WTC11 (cell line): ENCODE data around the gene PTAR1. TPM values are rescaled to one million over a fixed set of nuclear protein-coding genes. Genes with fewer than 3 reads are reported as not detected.

Source experiments
- ATAC-seq: fragments of 200-7000 bp; cut with Tn5 transposase; 2 replicates; pipeline ENCODE4 v1.10.0; 2021; ENCODE audit warnings: mild to moderate bottlenecking, moderate library complexity
- CTCF ChIA-PET: fragments of 300-600 bp; sonication (Branson Sonifier 250); formaldehyde crosslinking; loops from one replicate; lab custom pipeline; 2021; ENCODE audit warnings: antibody characterized with exemption; lab: Charles Lee
- POLR2A ChIA-PET: fragments of 350-600 bp; sonication (Branson Sonifier 250); formaldehyde crosslinking; loops from one replicate; lab custom pipeline; 2021; ENCODE audit warnings: antibody characterized with exemption; lab: Charles Lee
- DNase-seq: peaks from one replicate; pipeline ENCODE4 v3.0.0; 2021; ENCODE audit warnings: low spot score
- H3K27ac Mint-ChIP-seq: 2 replicates; pipeline ENCODE4 v1.8.0; 2021; ENCODE audit warnings: mixed read lengths
- H3K27me3 Mint-ChIP-seq: 2 replicates; pipeline ENCODE4 v1.8.0; 2021; ENCODE audit warnings: low read depth, mild to moderate bottlenecking, moderate library complexity, mixed read lengths
- H3K36me3 Mint-ChIP-seq: 2 replicates; pipeline ENCODE4 v1.8.0; 2021; ENCODE audit warnings: mixed read lengths
- H3K4me1 Mint-ChIP-seq: 2 replicates; pipeline ENCODE4 v1.8.0; 2022; ENCODE audit warnings: mixed read lengths
- H3K4me3 Mint-ChIP-seq: 2 replicates; pipeline ENCODE4 v1.8.0; 2021; ENCODE audit warnings: mild to moderate bottlenecking, moderate library complexity, mixed read lengths
- H3K9me3 Mint-ChIP-seq: 2 replicates; pipeline ENCODE4 v1.8.0; 2021; ENCODE audit warnings: mixed read lengths
- ELF4 ChIP-seq: sonication (generic); formaldehyde crosslinking; IDR thresholded peaks from 2 replicates; pipeline ENCODE4 v1.8.1; 2022; ENCODE audit warnings: low read depth, mild to moderate bottlenecking, moderate library complexity, missing genetic modification reagents
- NFATC4 ChIP-seq: fragments of 250-450 bp; sonication (Bioruptor Pico); IDR thresholded peaks from 2 replicates; pipeline ENCODE4 v1.9.0; 2021; ENCODE audit warnings: mild to moderate bottlenecking
- NR1H2 ChIP-seq: sonication (generic); formaldehyde crosslinking; IDR thresholded peaks from 2 replicates; pipeline ENCODE4 v1.9.0; 2021; ENCODE audit warnings: mild to moderate bottlenecking, moderate library complexity, missing genetic modification reagents
- PRRX2 ChIP-seq: fragments of 250-450 bp; sonication (Bioruptor Pico); IDR thresholded peaks from 2 replicates; pipeline ENCODE4 v1.8.0; 2021; ENCODE audit warnings: mild to moderate bottlenecking
- SMAD3 ChIP-seq: sonication (generic); formaldehyde crosslinking; IDR thresholded peaks from 2 replicates; pipeline ENCODE4 v1.8.0; 2022; ENCODE audit warnings: missing genetic modification reagents, mild to moderate bottlenecking, borderline replicate concordance
- SMAD4 ChIP-seq: sonication (generic); formaldehyde crosslinking; IDR thresholded peaks from 2 replicates; pipeline ENCODE4 v1.8.0; 2022; ENCODE audit warnings: mild to moderate bottlenecking, missing genetic modification reagents
- ZNF121 ChIP-seq: sonication (generic); formaldehyde crosslinking; IDR thresholded peaks from 2 replicates; pipeline ENCODE4 v1.8.0; 2023; ENCODE audit warnings: missing genetic modification reagents
- ZNF232 ChIP-seq: sonication (generic); formaldehyde crosslinking; IDR thresholded peaks from 2 replicates; pipeline ENCODE4 v1.8.0; 2022; ENCODE audit warnings: mild to moderate bottlenecking, missing genetic modification reagents
- ZNF317 ChIP-seq: sonication (generic); formaldehyde crosslinking; IDR thresholded peaks from 2 replicates; pipeline ENCODE4 v1.8.1; 2023; ENCODE audit warnings: low read depth, mild to moderate bottlenecking, moderate library complexity, missing genetic modification reagents, borderline replicate concordance
- total RNA-seq: library from RNA; stranded (reverse); gene quantifications from 3 replicates; pipeline ENCODE4 v1.2.3, GENCODE V29; 2021
- TF ChIP-seq, protein P1 (sequence below): sonication (generic); formaldehyde crosslinking; IDR thresholded peaks from 2 replicates; pipeline ENCODE4 v1.8.0; 2023; ENCODE audit warnings: missing genetic modification reagents
- TF ChIP-seq, protein P2 (sequence below): sonication (generic); formaldehyde crosslinking; IDR thresholded peaks from 2 replicates; pipeline ENCODE4 v1.8.1; 2023; ENCODE audit warnings: mild to moderate bottlenecking, missing genetic modification reagents
- TF ChIP-seq, protein P3 (sequence below): sonication (generic); formaldehyde crosslinking; conservative IDR thresholded peaks from 2 replicates; pipeline ENCODE4 v1.8.1; 2023; ENCODE audit warnings: mild to moderate bottlenecking, low read depth, missing genetic modification reagents, moderate library complexity
- TF ChIP-seq, protein P4 (sequence below): fragments of 250-450 bp; sonication (Bioruptor Pico); IDR thresholded peaks from 2 replicates; pipeline ENCODE4 v1.9.0; 2021; ENCODE audit warnings: mild to moderate bottlenecking
- TF ChIP-seq, protein P5 (sequence below): sonication (generic); formaldehyde crosslinking; IDR thresholded peaks from 2 replicates; pipeline ENCODE4 v1.8.1; 2023; ENCODE audit warnings: mild to moderate bottlenecking, missing genetic modification reagents, borderline replicate concordance
- TF ChIP-seq, protein P6 (sequence below): sonication (generic); formaldehyde crosslinking; IDR thresholded peaks from 2 replicates; pipeline ENCODE4 v1.8.1; 2022; ENCODE audit warnings: low read depth, mild to moderate bottlenecking, moderate library complexity, missing genetic modification reagents, borderline replicate concordance
- TF ChIP-seq, protein P7 (sequence below): sonication (generic); formaldehyde crosslinking; IDR thresholded peaks from 2 replicates; pipeline ENCODE4 v1.8.0; 2022; ENCODE audit warnings: mild to moderate bottlenecking, missing genetic modification reagents
- TF ChIP-seq, protein P8 (sequence below): sonication (generic); formaldehyde crosslinking; IDR thresholded peaks from 2 replicates; pipeline ENCODE4 v1.8.1; 2023; ENCODE audit warnings: mild to moderate bottlenecking, missing genetic modification reagents, moderate library complexity
- TF ChIP-seq, protein P9 (sequence below): sonication (generic); formaldehyde crosslinking; IDR thresholded peaks from 2 replicates; pipeline ENCODE4 v1.8.0; 2022; ENCODE audit warnings: mild to moderate bottlenecking, missing genetic modification reagents
- TF ChIP-seq, protein P10 (sequence below): sonication (generic); formaldehyde crosslinking; IDR thresholded peaks from 2 replicates; pipeline ENCODE4 v1.8.0; 2022; ENCODE audit warnings: missing genetic modification reagents

The PTAR1 gene
- total RNA-seq, 1 experiment from 2014 or later, result 90.8 TPM

DNA sequence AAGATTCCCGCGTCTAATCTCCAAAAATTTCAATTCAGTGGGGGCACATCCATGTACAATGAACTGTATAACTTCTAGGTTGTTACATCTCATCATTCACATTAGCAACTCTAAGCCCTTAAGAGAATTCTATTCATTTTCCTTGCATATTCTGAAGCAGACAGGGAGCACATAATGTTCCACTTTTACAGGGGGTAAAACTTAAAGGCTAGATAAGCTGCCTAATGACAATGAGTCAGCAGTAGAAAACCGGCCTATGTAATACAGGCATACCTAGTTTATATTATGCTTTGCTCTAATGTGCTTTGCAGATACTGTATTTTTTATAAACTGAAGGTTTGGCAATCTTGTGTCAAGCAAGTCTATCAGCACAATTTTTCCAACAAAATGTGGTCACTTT is 40.4 kb downstream of the PTAR1 start:
- H3K27me3 Mint-ChIP-seq, result no peaks in the 10 kb centered on the region
- CTCF ChIA-PET, result no interaction called here
- H3K27ac Mint-ChIP-seq, result no peak overlapping the region
- no peak overlapping the region for H3K4me3 Mint-ChIP-seq
- POLR2A ChIA-PET, result no interaction called here
- no peak for TF ChIP-seq SMAD4 (CRISPR knock-in tag)
- TF ChIP-seq, protein P1, sequence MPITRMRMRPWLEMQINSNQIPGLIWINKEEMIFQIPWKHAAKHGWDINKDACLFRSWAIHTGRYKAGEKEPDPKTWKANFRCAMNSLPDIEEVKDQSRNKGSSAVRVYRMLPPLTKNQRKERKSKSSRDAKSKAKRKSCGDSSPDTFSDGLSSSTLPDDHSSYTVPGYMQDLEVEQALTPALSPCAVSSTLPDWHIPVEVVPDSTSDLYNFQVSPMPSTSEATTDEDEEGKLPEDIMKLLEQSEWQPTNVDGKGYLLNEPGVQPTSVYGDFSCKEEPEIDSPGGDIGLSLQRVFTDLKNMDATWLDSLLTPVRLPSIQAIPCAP (CRISPR knock-in tag), result no peak
- TF ChIP-seq, protein P2, sequence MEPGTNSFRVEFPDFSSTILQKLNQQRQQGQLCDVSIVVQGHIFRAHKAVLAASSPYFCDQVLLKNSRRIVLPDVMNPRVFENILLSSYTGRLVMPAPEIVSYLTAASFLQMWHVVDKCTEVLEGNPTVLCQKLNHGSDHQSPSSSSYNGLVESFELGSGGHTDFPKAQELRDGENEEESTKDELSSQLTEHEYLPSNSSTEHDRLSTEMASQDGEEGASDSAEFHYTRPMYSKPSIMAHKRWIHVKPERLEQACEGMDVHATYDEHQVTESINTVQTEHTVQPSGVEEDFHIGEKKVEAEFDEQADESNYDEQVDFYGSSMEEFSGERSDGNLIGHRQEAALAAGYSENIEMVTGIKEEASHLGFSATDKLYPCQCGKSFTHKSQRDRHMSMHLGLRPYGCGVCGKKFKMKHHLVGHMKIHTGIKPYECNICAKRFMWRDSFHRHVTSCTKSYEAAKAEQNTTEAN (CRISPR knock-in tag), result no peak
- TF ChIP-seq, protein P3, sequence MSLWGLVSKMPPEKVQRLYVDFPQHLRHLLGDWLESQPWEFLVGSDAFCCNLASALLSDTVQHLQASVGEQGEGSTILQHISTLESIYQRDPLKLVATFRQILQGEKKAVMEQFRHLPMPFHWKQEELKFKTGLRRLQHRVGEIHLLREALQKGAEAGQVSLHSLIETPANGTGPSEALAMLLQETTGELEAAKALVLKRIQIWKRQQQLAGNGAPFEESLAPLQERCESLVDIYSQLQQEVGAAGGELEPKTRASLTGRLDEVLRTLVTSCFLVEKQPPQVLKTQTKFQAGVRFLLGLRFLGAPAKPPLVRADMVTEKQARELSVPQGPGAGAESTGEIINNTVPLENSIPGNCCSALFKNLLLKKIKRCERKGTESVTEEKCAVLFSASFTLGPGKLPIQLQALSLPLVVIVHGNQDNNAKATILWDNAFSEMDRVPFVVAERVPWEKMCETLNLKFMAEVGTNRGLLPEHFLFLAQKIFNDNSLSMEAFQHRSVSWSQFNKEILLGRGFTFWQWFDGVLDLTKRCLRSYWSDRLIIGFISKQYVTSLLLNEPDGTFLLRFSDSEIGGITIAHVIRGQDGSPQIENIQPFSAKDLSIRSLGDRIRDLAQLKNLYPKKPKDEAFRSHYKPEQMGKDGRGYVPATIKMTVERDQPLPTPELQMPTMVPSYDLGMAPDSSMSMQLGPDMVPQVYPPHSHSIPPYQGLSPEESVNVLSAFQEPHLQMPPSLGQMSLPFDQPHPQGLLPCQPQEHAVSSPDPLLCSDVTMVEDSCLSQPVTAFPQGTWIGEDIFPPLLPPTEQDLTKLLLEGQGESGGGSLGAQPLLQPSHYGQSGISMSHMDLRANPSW (CRISPR knock-in tag), result no peak
- no peak for TF ChIP-seq NFATC4 (CRISPR knock-in tag)
- TF ChIP-seq, protein P4, sequence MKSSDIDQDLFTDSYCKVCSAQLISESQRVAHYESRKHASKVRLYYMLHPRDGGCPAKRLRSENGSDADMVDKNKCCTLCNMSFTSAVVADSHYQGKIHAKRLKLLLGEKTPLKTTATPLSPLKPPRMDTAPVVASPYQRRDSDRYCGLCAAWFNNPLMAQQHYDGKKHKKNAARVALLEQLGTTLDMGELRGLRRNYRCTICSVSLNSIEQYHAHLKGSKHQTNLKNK, result no peak
- TF ChIP-seq, protein P5, sequence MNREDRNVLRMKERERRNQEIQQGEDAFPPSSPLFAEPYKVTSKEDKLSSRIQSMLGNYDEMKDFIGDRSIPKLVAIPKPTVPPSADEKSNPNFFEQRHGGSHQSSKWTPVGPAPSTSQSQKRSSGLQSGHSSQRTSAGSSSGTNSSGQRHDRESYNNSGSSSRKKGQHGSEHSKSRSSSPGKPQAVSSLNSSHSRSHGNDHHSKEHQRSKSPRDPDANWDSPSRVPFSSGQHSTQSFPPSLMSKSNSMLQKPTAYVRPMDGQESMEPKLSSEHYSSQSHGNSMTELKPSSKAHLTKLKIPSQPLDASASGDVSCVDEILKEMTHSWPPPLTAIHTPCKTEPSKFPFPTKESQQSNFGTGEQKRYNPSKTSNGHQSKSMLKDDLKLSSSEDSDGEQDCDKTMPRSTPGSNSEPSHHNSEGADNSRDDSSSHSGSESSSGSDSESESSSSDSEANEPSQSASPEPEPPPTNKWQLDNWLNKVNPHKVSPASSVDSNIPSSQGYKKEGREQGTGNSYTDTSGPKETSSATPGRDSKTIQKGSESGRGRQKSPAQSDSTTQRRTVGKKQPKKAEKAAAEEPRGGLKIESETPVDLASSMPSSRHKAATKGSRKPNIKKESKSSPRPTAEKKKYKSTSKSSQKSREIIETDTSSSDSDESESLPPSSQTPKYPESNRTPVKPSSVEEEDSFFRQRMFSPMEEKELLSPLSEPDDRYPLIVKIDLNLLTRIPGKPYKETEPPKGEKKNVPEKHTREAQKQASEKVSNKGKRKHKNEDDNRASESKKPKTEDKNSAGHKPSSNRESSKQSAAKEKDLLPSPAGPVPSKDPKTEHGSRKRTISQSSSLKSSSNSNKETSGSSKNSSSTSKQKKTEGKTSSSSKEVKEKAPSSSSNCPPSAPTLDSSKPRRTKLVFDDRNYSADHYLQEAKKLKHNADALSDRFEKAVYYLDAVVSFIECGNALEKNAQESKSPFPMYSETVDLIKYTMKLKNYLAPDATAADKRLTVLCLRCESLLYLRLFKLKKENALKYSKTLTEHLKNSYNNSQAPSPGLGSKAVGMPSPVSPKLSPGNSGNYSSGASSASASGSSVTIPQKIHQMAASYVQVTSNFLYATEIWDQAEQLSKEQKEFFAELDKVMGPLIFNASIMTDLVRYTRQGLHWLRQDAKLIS (CRISPR knock-in tag), result no peak
- TF ChIP-seq ZNF317 (CRISPR knock-in tag), result no peak
- TF ChIP-seq, protein P6, sequence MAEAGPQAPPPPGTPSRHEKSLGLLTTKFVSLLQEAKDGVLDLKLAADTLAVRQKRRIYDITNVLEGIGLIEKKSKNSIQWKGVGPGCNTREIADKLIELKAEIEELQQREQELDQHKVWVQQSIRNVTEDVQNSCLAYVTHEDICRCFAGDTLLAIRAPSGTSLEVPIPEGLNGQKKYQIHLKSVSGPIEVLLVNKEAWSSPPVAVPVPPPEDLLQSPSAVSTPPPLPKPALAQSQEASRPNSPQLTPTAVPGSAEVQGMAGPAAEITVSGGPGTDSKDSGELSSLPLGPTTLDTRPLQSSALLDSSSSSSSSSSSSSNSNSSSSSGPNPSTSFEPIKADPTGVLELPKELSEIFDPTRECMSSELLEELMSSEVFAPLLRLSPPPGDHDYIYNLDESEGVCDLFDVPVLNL (CRISPR knock-in tag), result no peak
- TF ChIP-seq, protein P7, sequence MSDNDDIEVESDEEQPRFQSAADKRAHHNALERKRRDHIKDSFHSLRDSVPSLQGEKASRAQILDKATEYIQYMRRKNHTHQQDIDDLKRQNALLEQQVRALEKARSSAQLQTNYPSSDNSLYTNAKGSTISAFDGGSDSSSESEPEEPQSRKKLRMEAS (CRISPR knock-in tag), result no peak
- no peak for TF ChIP-seq ZNF121 (CRISPR knock-in tag)
- no peak for TF ChIP-seq NR1H2 (CRISPR knock-in tag)
- TF ChIP-seq, protein P8, sequence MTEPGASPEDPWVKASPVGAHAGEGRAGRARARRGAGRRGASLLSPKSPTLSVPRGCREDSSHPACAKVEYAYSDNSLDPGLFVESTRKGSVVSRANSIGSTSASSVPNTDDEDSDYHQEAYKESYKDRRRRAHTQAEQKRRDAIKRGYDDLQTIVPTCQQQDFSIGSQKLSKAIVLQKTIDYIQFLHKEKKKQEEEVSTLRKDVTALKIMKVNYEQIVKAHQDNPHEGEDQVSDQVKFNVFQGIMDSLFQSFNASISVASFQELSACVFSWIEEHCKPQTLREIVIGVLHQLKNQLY (CRISPR knock-in tag), result no peak
- no peak for TF ChIP-seq PRRX2 (CRISPR knock-in tag)
- no peak for TF ChIP-seq ZNF232 (CRISPR knock-in tag)
- TF ChIP-seq, protein P9, sequence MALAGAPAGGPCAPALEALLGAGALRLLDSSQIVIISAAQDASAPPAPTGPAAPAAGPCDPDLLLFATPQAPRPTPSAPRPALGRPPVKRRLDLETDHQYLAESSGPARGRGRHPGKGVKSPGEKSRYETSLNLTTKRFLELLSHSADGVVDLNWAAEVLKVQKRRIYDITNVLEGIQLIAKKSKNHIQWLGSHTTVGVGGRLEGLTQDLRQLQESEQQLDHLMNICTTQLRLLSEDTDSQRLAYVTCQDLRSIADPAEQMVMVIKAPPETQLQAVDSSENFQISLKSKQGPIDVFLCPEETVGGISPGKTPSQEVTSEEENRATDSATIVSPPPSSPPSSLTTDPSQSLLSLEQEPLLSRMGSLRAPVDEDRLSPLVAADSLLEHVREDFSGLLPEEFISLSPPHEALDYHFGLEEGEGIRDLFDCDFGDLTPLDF (CRISPR knock-in tag), result no peak
- no peak for TF ChIP-seq ELF4 (CRISPR knock-in tag)
- no peak for TF ChIP-seq SMAD3 (CRISPR knock-in tag)
- TF ChIP-seq, protein P10, sequence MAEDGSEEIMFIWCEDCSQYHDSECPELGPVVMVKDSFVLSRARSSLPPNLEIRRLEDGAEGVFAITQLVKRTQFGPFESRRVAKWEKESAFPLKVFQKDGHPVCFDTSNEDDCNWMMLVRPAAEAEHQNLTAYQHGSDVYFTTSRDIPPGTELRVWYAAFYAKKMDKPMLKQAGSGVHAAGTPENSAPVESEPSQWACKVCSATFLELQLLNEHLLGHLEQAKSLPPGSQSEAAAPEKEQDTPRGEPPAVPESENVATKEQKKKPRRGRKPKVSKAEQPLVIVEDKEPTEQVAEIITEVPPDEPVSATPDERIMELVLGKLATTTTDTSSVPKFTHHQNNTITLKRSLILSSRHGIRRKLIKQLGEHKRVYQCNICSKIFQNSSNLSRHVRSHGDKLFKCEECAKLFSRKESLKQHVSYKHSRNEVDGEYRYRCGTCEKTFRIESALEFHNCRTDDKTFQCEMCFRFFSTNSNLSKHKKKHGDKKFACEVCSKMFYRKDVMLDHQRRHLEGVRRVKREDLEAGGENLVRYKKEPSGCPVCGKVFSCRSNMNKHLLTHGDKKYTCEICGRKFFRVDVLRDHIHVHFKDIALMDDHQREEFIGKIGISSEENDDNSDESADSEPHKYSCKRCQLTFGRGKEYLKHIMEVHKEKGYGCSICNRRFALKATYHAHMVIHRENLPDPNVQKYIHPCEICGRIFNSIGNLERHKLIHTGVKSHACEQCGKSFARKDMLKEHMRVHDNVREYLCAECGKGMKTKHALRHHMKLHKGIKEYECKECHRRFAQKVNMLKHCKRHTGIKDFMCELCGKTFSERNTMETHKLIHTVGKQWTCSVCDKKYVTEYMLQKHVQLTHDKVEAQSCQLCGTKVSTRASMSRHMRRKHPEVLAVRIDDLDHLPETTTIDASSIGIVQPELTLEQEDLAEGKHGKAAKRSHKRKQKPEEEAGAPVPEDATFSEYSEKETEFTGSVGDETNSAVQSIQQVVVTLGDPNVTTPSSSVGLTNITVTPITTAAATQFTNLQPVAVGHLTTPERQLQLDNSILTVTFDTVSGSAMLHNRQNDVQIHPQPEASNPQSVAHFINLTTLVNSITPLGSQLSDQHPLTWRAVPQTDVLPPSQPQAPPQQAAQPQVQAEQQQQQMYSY (CRISPR knock-in tag), result no peak
- TF ChIP-seq, all 79 proteins: peak for 0
- Mint-ChIP-seq H3K4me1 (peaks cover 8% of the 10 kb centered on the region; the same call in 1 of the 2 replicates), H3K9me3 (peaks cover 9% of the 10 kb centered on the region), H3K36me3 (peaks cover 58% of the 10 kb centered on the region)
- ATAC-seq (no peak), DNase-seq (no peak)
